ENCODE data around the gene PM20D2. TPM values are rescaled to one million over a fixed set of nuclear protein-coding genes. Genes with fewer than 3 reads are reported as not detected.

The PM20D2 gene
- total and polyA plus RNA-seq, 2 of the 13 experiments (the other 11 are each of a cell fraction or from before 2014, with no cell fraction given), result 13.3 to 26.3 TPM

DNA sequence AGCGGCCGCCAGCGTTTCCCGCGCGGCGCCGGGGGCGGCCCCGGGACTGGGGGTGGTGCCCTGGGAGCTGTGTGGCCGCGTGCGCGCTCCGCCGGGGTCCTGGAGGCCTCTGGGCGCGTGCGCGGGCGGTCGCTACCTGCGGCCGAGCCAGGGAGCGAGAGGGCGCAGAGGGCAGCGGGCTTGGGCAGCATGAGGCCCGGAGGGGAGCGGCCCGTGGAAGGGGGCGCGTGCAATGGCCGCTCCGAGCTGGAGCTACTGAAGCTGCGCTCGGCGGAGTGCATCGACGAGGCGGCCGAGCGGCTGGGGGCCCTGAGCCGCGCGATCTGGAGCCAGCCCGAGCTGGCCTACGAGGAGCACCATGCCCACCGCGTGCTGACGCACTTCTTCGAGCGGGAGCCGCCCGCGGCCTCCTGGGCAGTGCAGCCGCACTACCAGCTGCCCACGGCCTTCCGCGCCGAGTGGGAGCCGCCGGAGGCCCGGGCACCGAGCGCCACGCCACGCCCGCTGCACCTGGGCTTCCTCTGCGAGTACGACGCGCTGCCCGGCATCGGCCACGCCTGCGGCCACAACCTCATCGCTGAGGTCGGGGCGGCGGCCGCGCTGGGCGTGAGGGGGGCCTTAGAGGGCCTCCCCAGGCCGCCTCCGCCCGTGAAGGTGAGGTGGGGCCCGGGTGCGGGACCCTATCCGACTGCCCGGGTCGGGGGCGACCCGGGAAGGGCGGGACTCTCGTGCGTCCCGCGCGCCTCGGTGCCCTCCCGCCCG, at the start of gene PM20D2 (continued):
- TF ChIP-seq, protein P1, sequence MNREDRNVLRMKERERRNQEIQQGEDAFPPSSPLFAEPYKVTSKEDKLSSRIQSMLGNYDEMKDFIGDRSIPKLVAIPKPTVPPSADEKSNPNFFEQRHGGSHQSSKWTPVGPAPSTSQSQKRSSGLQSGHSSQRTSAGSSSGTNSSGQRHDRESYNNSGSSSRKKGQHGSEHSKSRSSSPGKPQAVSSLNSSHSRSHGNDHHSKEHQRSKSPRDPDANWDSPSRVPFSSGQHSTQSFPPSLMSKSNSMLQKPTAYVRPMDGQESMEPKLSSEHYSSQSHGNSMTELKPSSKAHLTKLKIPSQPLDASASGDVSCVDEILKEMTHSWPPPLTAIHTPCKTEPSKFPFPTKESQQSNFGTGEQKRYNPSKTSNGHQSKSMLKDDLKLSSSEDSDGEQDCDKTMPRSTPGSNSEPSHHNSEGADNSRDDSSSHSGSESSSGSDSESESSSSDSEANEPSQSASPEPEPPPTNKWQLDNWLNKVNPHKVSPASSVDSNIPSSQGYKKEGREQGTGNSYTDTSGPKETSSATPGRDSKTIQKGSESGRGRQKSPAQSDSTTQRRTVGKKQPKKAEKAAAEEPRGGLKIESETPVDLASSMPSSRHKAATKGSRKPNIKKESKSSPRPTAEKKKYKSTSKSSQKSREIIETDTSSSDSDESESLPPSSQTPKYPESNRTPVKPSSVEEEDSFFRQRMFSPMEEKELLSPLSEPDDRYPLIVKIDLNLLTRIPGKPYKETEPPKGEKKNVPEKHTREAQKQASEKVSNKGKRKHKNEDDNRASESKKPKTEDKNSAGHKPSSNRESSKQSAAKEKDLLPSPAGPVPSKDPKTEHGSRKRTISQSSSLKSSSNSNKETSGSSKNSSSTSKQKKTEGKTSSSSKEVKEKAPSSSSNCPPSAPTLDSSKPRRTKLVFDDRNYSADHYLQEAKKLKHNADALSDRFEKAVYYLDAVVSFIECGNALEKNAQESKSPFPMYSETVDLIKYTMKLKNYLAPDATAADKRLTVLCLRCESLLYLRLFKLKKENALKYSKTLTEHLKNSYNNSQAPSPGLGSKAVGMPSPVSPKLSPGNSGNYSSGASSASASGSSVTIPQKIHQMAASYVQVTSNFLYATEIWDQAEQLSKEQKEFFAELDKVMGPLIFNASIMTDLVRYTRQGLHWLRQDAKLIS (CRISPR knock-in tag; IDR thresholded peaks at IDR 0.05), result no peak
- 0 out of 2 replicates have a peak, but pooled peaks have one; percentile 60 for TF ChIP-seq TSC22D2 (CRISPR knock-in tag; IDR thresholded peaks at IDR 0.05; ENCODE audit: borderline replicate concordance)
- TF ChIP-seq SMARCC2 (IDR thresholded peaks at IDR 0.05), result no peak
- TF ChIP-seq HMGA1 (CRISPR knock-in tag; conservative IDR thresholded peaks at IDR 0.05), result no peak
- TF ChIP-seq ZNF260 (CRISPR knock-in tag; IDR thresholded peaks at IDR 0.05; ENCODE audit: borderline replicate concordance, low read depth), result no peak
- TF ChIP-seq ZFP41 (CRISPR knock-in tag; IDR thresholded peaks at IDR 0.05; ENCODE audit: borderline replicate concordance), result no peak
- TF ChIP-seq KDM6A (CRISPR knock-in tag; IDR thresholded peaks at IDR 0.05; ENCODE audit: low read depth), result no peak
- TF ChIP-seq, protein P2, sequence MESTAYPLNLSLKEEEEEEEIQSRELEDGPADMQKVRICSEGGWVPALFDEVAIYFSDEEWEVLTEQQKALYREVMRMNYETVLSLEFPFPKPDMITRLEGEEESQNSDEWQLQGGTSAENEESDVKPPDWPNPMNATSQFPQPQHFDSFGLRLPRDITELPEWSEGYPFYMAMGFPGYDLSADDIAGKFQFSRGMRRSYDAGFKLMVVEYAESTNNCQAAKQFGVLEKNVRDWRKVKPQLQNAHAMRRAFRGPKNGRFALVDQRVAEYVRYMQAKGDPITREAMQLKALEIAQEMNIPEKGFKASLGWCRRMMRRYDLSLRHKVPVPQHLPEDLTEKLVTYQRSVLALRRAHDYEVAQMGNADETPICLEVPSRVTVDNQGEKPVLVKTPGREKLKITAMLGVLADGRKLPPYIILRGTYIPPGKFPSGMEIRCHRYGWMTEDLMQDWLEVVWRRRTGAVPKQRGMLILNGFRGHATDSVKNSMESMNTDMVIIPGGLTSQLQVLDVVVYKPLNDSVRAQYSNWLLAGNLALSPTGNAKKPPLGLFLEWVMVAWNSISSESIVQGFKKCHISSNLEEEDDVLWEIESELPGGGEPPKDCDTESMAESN (CRISPR knock-in tag; conservative IDR thresholded peaks at IDR 0.05), result peak; percentile 94
- TF ChIP-seq ZC3H13 (CRISPR knock-in tag; IDR thresholded peaks at IDR 0.05), result peak; percentile 77; the same call in 1 of the 2 replicates
- peak; percentile 79; the same call in 1 of the 2 replicates for TF ChIP-seq ETV6 (CRISPR knock-in tag; conservative IDR thresholded peaks at IDR 0.05)
- no peak for TF ChIP-seq DNMT3B (CRISPR knock-in tag; conservative IDR thresholded peaks at IDR 0.05)
- TF ChIP-seq ZIK1 (CRISPR knock-in tag; IDR thresholded peaks at IDR 0.05; ENCODE audit: borderline replicate concordance, low read depth), result peak; percentile 83; the same call in 1 of the 2 replicates
- TF ChIP-seq EEA1 (CRISPR knock-in tag; IDR thresholded peaks at IDR 0.05; ENCODE audit: borderline replicate concordance), result peak; percentile 71; the same call in 1 of the 2 replicates
- peak; percentile 65; the same call in 1 of the 2 replicates for TF ChIP-seq REL (CRISPR knock-in tag; conservative IDR thresholded peaks at IDR 0.05)
- TF ChIP-seq FOXA1 (IDR thresholded peaks at IDR 0.05), result no peak
- peak; percentile 37; the same call in 1 of the 2 replicates for TF ChIP-seq FOXA1 (CRISPR knock-in tag; IDR thresholded peaks at IDR 0.05)
- peak; percentile 11; the same call in 1 of the 2 replicates for TF ChIP-seq NR0B2 (CRISPR knock-in tag; IDR thresholded peaks at IDR 0.05)
- TF ChIP-seq NPAS2 (CRISPR knock-in tag; IDR thresholded peaks at IDR 0.05; ENCODE audit: borderline replicate concordance), result no peak
- TF ChIP-seq ZNF556 (CRISPR knock-in tag; IDR thresholded peaks at IDR 0.05; ENCODE audit: borderline replicate concordance), result no peak
- TF ChIP-seq, protein P3, sequence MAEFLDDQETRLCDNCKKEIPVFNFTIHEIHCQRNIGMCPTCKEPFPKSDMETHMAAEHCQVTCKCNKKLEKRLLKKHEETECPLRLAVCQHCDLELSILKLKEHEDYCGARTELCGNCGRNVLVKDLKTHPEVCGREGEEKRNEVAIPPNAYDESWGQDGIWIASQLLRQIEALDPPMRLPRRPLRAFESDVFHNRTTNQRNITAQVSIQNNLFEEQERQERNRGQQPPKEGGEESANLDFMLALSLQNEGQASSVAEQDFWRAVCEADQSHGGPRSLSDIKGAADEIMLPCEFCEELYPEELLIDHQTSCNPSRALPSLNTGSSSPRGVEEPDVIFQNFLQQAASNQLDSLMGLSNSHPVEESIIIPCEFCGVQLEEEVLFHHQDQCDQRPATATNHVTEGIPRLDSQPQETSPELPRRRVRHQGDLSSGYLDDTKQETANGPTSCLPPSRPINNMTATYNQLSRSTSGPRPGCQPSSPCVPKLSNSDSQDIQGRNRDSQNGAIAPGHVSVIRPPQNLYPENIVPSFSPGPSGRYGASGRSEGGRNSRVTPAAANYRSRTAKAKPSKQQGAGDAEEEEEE (CRISPR knock-in tag; IDR thresholded peaks at IDR 0.05; ENCODE audit: borderline replicate concordance), result no peak
- TF ChIP-seq ZNF614 (CRISPR knock-in tag; IDR thresholded peaks at IDR 0.05; ENCODE audit: borderline replicate concordance), result no peak
- TF ChIP-seq ARNT2 (CRISPR knock-in tag; IDR thresholded peaks at IDR 0.05; ENCODE audit: low read depth), result peak; percentile 93

Data from HepG2 (cell line).